SK-N-SH treated with all-trans-retinoic acid at 6 μM for 48 hours (cell line): ENCODE data around the gene CDKL5.

Experiments
- ARNTL ChIP-seq: fragments of 450-650 bp; formaldehyde crosslinking; IDR thresholded peaks from 2 replicates; pipeline ENCODE4 v1.5.0; 2020; ENCODE audit warnings: low read depth, mild to moderate bottlenecking, moderate library complexity, borderline replicate concordance
- BACH2 ChIP-seq: fragments of 250-450 bp; sonication (Bioruptor Pico); IDR thresholded peaks from 2 replicates; pipeline ENCODE4 v1.9.0; 2021; ENCODE audit warnings: mild to moderate bottlenecking, borderline replicate concordance
- CREB5 ChIP-seq: fragments of 250-450 bp; sonication (Bioruptor Pico); IDR thresholded peaks from 2 replicates; pipeline ENCODE4 v1.5.1; 2020; ENCODE audit warnings: low read depth, mild to moderate bottlenecking, moderate library complexity
- ESRRG ChIP-seq: fragments of 250-450 bp; sonication (Bioruptor Pico); IDR thresholded peaks from 2 replicates; pipeline ENCODE4 v1.6.1; 2021; ENCODE audit warnings: mild to moderate bottlenecking
- ISL1 ChIP-seq: fragments of 250-450 bp; sonication (Bioruptor Pico); IDR thresholded peaks from 2 replicates; pipeline ENCODE4 v2.1.2; 2022; ENCODE audit warnings: mild to moderate bottlenecking, moderate library complexity
- OSR1 ChIP-seq: fragments of 250-450 bp; sonication (Bioruptor Pico); IDR thresholded peaks from 2 replicates; pipeline ENCODE4 v1.8.0; 2022; ENCODE audit warnings: moderate library complexity, mild to moderate bottlenecking, inconsistent platforms
- PATZ1 ChIP-seq: fragments of 250-450 bp; sonication (Bioruptor Pico); IDR thresholded peaks from 2 replicates; pipeline ENCODE4 v1.8.0; 2020; ENCODE audit warnings: mild to moderate bottlenecking, moderate library complexity, borderline replicate concordance
- RARB ChIP-seq: fragments of 250-450 bp; sonication (Bioruptor Pico); IDR thresholded peaks from 2 replicates; pipeline ENCODE4 v1.8.0; 2021; ENCODE audit warnings: mild to moderate bottlenecking, moderate library complexity
- TCF4 ChIP-seq: fragments of 250-450 bp; sonication (Bioruptor Pico); IDR thresholded peaks from 2 replicates; pipeline ENCODE4 v1.8.0; 2021; ENCODE audit warnings: mild to moderate bottlenecking, moderate library complexity, borderline replicate concordance
- ZC3H10 ChIP-seq: fragments of 250-450 bp; sonication (Bioruptor Pico); IDR thresholded peaks from 2 replicates; pipeline ENCODE4 v1.5.1; 2021; ENCODE audit warnings: mild to moderate bottlenecking, moderate library complexity
- ZFP3 ChIP-seq: fragments of 250-450 bp; sonication (Bioruptor Pico); IDR thresholded peaks from 2 replicates; pipeline ENCODE4 v1.5.0; 2020; ENCODE audit warnings: mild to moderate bottlenecking, moderate library complexity
- ZFP30 ChIP-seq: fragments of 450-650 bp; formaldehyde crosslinking; IDR thresholded peaks from 2 replicates; pipeline ENCODE4 v1.5.0; 2022; ENCODE audit warnings: mild to moderate bottlenecking, moderate library complexity
- ZNF565 ChIP-seq: fragments of 450-650 bp; formaldehyde crosslinking; conservative IDR thresholded peaks from 2 replicates; pipeline ENCODE4 v1.5.0; 2020; ENCODE audit warnings: low read depth, mild to moderate bottlenecking, moderate library complexity
- TF ChIP-seq, protein P1 (sequence below): fragments of 250-450 bp; sonication (Bioruptor Pico); IDR thresholded peaks from 2 replicates; pipeline ENCODE4 v1.5.1; 2021; ENCODE audit warnings: mild to moderate bottlenecking, moderate library complexity

DNA sequence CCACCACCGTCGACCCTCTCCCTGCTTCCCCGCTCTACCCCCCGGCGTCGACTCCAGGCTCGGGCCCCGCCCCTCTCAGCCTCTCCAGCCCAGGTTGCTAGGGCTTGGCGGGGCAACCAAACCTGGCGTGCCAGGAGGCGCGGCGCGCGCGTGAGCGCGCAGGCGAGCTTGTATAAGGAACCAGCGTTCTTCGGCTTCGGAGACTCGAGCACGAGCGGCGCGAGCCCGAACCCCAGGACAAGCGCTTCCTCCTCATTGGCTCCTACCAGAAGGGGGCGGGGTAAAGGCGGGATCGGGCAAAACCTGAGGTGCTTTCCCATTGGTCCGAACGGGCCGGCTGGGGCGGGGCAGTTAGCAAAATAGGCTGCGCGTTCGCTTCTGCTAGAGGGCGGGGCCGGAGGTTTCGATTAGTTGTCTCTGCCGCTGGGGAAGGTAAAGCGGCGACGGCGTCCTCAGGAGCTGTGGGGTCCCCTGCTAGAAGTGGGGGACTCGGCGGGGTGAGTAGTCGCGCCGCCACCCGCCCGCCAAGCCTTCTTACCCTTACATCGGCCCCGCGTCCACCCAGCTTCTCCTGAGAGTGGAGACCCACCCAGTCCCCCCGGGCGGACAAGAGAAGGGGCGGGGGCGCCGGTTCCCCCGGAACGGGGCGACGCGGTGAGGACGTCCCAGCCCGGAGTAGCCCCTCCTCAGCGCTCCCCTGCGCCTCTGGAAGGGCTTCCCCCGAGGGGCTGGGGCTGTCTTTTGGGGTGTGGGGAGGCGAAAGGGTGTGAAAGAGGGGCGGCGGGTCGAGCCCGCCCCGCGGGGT, at the start of gene CDKL5:
- TF ChIP-seq PATZ1 (CRISPR knock-in tag) (no peak), BACH2 (no peak), ISL1 (no peak), ARNTL (no peak), ZFP3 (peak; percentile 68; the same call in 1 of the 2 replicates), RARB (no peak), ZFP30 (CRISPR knock-in tag) (no peak), OSR1 (CRISPR knock-in tag) (no peak), ESRRG (CRISPR knock-in tag) (no peak), CREB5 (CRISPR knock-in tag) (no peak), ZC3H10 (CRISPR knock-in tag) (no peak), ZNF565 (CRISPR knock-in tag) (no peak), TCF4 (CRISPR knock-in tag) (no peak)
- TF ChIP-seq, protein P1, sequence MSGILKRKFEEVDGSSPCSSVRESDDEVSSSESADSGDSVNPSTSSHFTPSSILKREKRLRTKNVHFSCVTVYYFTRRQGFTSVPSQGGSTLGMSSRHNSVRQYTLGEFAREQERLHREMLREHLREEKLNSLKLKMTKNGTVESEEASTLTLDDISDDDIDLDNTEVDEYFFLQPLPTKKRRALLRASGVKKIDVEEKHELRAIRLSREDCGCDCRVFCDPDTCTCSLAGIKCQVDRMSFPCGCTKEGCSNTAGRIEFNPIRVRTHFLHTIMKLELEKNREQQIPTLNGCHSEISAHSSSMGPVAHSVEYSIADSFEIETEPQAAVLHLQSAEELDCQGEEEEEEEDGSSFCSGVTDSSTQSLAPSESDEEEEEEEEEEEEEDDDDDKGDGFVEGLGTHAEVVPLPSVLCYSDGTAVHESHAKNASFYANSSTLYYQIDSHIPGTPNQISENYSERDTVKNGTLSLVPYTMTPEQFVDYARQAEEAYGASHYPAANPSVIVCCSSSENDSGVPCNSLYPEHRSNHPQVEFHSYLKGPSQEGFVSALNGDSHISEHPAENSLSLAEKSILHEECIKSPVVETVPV (CRISPR knock-in tag), result no peak
